SU-DHL-6 (cell line): Measurements from ENCODE around the gene MIPEP.

ENCODE experiments used
- H2AFZ ChIP-seq: fragments of 200-600 bp; sonication (generic); 2 replicates; pipeline ENCODE4 v1.6.1; 2014; ENCODE audit warnings: low read depth, mild to moderate bottlenecking, moderate library complexity, mixed read lengths, antibody characterized with exemption, low read length; ENCODE audit not compliant: severe bottlenecking
- H3F3A ChIP-seq: fragments of 200-600 bp; shearing (Covaris generic); 2 replicates; pipeline ENCODE4 v1.6.0; 2016; ENCODE audit warnings: antibody characterized with exemption, mild to moderate bottlenecking; ENCODE audit not compliant: insufficient read depth
- H3K27ac ChIP-seq: fragments of 200-600 bp; sonication (generic); 2 replicates; pipeline ENCODE4 v1.5.1; 2016; ENCODE audit warnings: low read depth, mild to moderate bottlenecking, low read length, moderate library complexity, mixed read lengths
- H3K27me3 ChIP-seq: fragments of 200-600 bp; sonication (generic), shearing (Covaris generic); 2 replicates; pipeline ENCODE4 v1.6.0; 2014; ENCODE audit warnings: mild to moderate bottlenecking, low read length
- H3K36me3 ChIP-seq: fragments of 200-600 bp; sonication (generic); 2 replicates; pipeline ENCODE4 v1.6.1; 2014; ENCODE audit warnings: mild to moderate bottlenecking, low read length, mixed read lengths
- H3K4me2 ChIP-seq: fragments of 300-600, 200-600 bp; shearing (Covaris generic), sonication (generic); 2 replicates; pipeline ENCODE4 v1.6.0; 2014; ENCODE audit warnings: low read length, low read depth, mild to moderate bottlenecking; ENCODE audit not compliant: poor library complexity, severe bottlenecking
- H3K4me3 ChIP-seq: fragments of 200-600 bp; sonication (generic); 2 replicates; pipeline ENCODE4 v1.5.1; 2014; ENCODE audit warnings: antibody characterized with exemption, low read length, mild to moderate bottlenecking, mixed read lengths; ENCODE audit not compliant: insufficient read depth, poor library complexity, severe bottlenecking
- H3K79me2 ChIP-seq: fragments of 200-600 bp; sonication (generic); 2 replicates; pipeline ENCODE4 v1.6.1; 2014; ENCODE audit warnings: mild to moderate bottlenecking, low read length, moderate library complexity; ENCODE audit not compliant: insufficient read depth
- H3K9ac ChIP-seq: fragments of 200-600 bp; sonication (generic); 2 replicates; pipeline ENCODE4 v1.7.0; 2014; ENCODE audit warnings: mild to moderate bottlenecking, low read length
- H3K9me2 ChIP-seq: fragments of 200-600 bp; sonication (generic); replicated peaks from 2 replicates; pipeline ENCODE4 v1.6.1; 2014; ENCODE audit warnings: low read length; ENCODE audit not compliant: insufficient read depth
- H3K9me3 ChIP-seq: fragments of 200-600 bp; sonication (generic); 2 replicates; pipeline ENCODE4 v1.6.1; 2014; ENCODE audit warnings: low read length, mixed read lengths; ENCODE audit not compliant: insufficient read depth
- H4K20me1 ChIP-seq: fragments of 200-600 bp; sonication (generic); 2 replicates; pipeline ENCODE4 v1.6.1; 2014; ENCODE audit warnings: low read depth, mild to moderate bottlenecking, antibody characterized with exemption, low read length, moderate library complexity, mixed read lengths
- EZH2phosphoT487 ChIP-seq: fragments of 200-600 bp; sonication (generic), shearing (Covaris generic); conservative IDR thresholded peaks from 2 replicates; pipeline ENCODE4 v1.6.1; 2018; ENCODE audit warnings: mild to moderate bottlenecking, antibody characterized with exemption, low read length, moderate library complexity, mixed read lengths
- TF ChIP-seq, protein P1 (sequence below): fragments of 200-600 bp; sonication (generic); IDR thresholded peaks from one replicate; pipeline ENCODE4 v1.5.1; 2017; ENCODE audit warnings: antibody characterized with exemption, mild to moderate bottlenecking, low read length, moderate library complexity; ENCODE audit not compliant: insufficient read depth, poor library complexity, severe bottlenecking

Gene MIPEP

DNA sequence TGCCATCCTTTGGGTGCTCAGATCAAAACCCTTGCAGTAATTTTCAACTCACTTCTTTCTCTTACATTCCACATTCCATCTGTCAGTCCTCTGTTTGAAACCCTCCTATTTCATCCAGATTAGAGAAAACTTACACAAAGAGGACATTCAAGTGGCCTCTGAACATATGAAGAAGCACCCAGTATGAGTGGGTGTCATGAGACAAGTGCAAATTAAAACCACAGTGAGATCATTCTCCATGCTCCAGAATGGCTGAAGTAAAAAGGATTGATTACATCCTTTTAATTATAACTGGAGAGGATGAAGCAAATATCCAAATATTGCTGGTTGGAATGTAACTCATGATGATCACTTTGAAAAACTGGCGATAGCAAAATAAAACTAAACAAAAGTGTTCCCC lies 96.5 kb downstream of the MIPEP start:
- Histone ChIP-seq H3K36me3 (no peaks in the 10 kb centered on the region), H3K79me2 (no peaks in the 10 kb centered on the region), H2AFZ (no peak overlapping the region), H3F3A (no peaks in the 10 kb centered on the region), H3K9ac (no peak overlapping the region), H3K9me2 (no peaks in the 10 kb centered on the region), H3K4me2 (no peak overlapping the region), H4K20me1 (no peaks in the 10 kb centered on the region), H3K4me3 (no peak overlapping the region), H3K9me3 (no peaks in the 10 kb centered on the region), H3K27me3 (no peaks in the 10 kb centered on the region), H3K27ac (no peak overlapping the region)
- TF ChIP-seq EZH2phosphoT487: no peak
- TF ChIP-seq, protein P1, sequence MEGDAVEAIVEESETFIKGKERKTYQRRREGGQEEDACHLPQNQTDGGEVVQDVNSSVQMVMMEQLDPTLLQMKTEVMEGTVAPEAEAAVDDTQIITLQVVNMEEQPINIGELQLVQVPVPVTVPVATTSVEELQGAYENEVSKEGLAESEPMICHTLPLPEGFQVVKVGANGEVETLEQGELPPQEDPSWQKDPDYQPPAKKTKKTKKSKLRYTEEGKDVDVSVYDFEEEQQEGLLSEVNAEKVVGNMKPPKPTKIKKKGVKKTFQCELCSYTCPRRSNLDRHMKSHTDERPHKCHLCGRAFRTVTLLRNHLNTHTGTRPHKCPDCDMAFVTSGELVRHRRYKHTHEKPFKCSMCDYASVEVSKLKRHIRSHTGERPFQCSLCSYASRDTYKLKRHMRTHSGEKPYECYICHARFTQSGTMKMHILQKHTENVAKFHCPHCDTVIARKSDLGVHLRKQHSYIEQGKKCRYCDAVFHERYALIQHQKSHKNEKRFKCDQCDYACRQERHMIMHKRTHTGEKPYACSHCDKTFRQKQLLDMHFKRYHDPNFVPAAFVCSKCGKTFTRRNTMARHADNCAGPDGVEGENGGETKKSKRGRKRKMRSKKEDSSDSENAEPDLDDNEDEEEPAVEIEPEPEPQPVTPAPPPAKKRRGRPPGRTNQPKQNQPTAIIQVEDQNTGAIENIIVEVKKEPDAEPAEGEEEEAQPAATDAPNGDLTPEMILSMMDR: no peak

DNA sequence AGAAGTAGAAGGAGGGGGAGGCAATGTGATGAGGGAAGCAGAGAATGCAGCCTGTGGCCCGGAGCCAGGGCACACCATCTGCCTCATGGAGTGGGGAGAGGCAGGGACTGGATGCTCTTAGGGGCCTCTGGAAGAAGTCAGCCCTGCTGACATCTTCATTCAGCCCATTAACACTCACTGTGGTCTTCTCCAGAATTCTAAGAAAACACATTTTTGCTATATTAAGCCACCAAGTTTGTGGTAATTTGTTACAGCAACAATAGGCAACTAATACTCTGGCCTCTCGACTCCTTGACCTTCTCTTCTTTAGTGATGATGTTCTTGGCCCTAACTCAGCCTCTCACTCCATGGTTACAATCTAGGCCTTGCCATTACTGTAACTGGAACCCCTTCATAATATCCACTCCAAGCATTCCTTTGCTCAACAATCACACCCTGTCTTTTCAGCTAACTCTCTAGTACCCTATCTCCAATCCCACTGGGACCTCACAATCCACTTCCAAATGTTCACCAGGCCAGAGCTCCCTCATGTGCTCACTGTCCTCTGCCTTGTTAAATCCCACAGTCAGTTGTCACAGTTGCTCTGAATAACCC lies 98.5 kb downstream of the MIPEP start:
- H3K79me2 ChIP-seq: no peaks in the 10 kb centered on the region
- no peak overlapping the region for H2AFZ ChIP-seq
- no peak overlapping the region for H3K9ac ChIP-seq
- H4K20me1 ChIP-seq: no peaks in the 10 kb centered on the region
- H3K27ac ChIP-seq: no peak overlapping the region
- no peaks in the 10 kb centered on the region for H3K9me2 ChIP-seq
- H3F3A ChIP-seq: no peaks in the 10 kb centered on the region
- H3K27me3 ChIP-seq: no peaks in the 10 kb centered on the region
- no peaks in the 10 kb centered on the region for H3K36me3 ChIP-seq
- H3K4me3 ChIP-seq: no peak overlapping the region
- H3K9me3 ChIP-seq: no peaks in the 10 kb centered on the region
- no peak overlapping the region for H3K4me2 ChIP-seq
- no peak for TF ChIP-seq EZH2phosphoT487
- TF ChIP-seq, protein P1: no peak

DNA sequence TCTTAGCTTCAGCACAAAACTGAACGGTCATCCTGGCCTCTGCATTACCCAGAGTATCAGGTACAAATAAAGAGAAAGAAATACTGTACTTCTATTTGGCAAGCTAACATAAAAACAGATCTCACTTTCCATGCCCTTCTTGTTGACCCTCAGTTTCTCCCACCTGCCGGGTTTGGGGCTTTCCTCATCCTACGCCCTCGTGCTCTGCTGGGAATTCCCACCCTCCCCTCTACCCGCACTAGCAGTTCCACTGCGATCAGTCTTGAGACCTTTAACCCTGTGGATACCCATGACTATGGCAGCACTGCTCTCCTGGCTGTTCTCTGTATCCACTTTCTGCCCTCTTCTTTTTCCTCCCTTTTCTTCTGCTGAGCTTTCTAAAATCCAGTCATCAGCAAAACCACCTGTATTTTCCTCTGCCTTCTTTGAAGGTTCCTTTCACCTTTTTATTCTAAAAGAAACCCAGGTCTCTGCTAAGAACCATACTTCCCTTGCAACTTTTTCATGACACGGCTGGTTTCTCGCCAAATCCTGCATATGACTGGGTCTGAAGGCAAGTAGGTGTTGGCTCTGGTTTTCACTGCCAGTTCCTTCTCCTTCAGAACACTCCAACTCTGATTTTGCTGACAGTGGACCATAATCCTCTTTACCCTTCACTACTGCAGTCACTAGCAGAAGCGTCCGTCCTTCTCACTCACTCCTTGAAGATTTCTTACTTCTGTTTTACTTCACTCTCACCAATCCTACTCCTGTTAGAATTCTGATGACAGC lies 99.4 kb downstream of the MIPEP start:
- Histone ChIP-seq H3K9me3 (no peaks in the 10 kb centered on the region), H3K27me3 (no peaks in the 10 kb centered on the region), H3K79me2 (no peaks in the 10 kb centered on the region), H3K27ac (no peak overlapping the region), H3F3A (no peaks in the 10 kb centered on the region), H4K20me1 (no peaks in the 10 kb centered on the region), H3K36me3 (no peaks in the 10 kb centered on the region), H2AFZ (no peak overlapping the region), H3K4me3 (no peak overlapping the region), H3K4me2 (no peak overlapping the region), H3K9ac (no peak overlapping the region), H3K9me2 (no peaks in the 10 kb centered on the region)
- TF ChIP-seq, protein P1: no peak
- no peak for TF ChIP-seq EZH2phosphoT487
